Glomerular visceral epithelial cell (primary cell): ENCODE results near the gene ABCC11.
A peak's percentile ranks its signal among the peaks of the same experiment; 100 is the strongest.
"Not testable (repeated sequence)": the region's sequence is repeated elsewhere in the genome, so short reads cannot be mapped to it uniquely, and the experiment has no call there.

Experiments
- DNase-seq: peaks from one replicate; pipeline ENCODE4 v3.0.0-alpha.2; 2016; ENCODE audit errors: extremely low spot score

ABCC11 gene

GRCh38 chr16:48203974-48204824 is 43.1 kb downstream of the ABCC11 start:
- no peak for DNase-seq

GRCh38 chr16:48201515-48202201 is 45.7 kb downstream of the ABCC11 start:
- no peak for DNase-seq

GRCh38 chr16:48197294-48197693 is 50.0 kb downstream of the ABCC11 start:
- DNase-seq, result no peak

- peak; percentile 31 for DNase-seq
Observed at GRCh38 chr16:48194828-48195556, 52.3 kb downstream of the ABCC11 start.

- no peak for DNase-seq
Observed at GRCh38 chr16:48193846-48194245, 53.5 kb downstream of the ABCC11 start.

GRCh38 chr16:48188449-48189102 is 58.8 kb downstream of the ABCC11 start:
- DNase-seq, result no peak

GRCh38 chr16:48187779-48188178 is 59.6 kb downstream of the ABCC11 start:
- DNase-seq, result no peak

GRCh38 chr16:48184681-48185080 is 62.7 kb downstream of the ABCC11 start:
- no peak for DNase-seq

- DNase-seq, result no peak
Observed at GRCh38 chr16:48182979-48183537, 64.3 kb downstream of the ABCC11 start.

- DNase-seq, result not testable (repeated sequence)
Observed at GRCh38 chr16:48181746-48182520, 65.4 kb downstream of the ABCC11 start.

GRCh38 chr16:48180868-48181480 is 66.4 kb downstream of the ABCC11 start:
- no peak for DNase-seq

GRCh38 chr16:48176635-48177408 is 70.5 kb downstream of the ABCC11 start:
- no peak for DNase-seq

GRCh38 chr16:48173889-48174288 is 73.5 kb downstream of the ABCC11 start:
- DNase-seq, result no peak

GRCh38 chr16:48172682-48173081 is 74.7 kb downstream of the ABCC11 start:
- no peak for DNase-seq

- no peak for DNase-seq
Observed at GRCh38 chr16:48169896-48170295, 77.4 kb downstream of the ABCC11 start.

GRCh38 chr16:48168075-48168474 is 79.3 kb downstream of the ABCC11 start:
- DNase-seq, result no peak

- DNase-seq, result not testable (repeated sequence)
Observed at GRCh38 chr16:48166617-48167016, 80.7 kb downstream of the ABCC11 start.

GRCh38 chr16:48165961-48166578 is 81.3 kb downstream of the ABCC11 start:
- no peak for DNase-seq
